DOHH2 (cell line): ENCODE data around the gene PDF.

Source experiments
- H3F3A ChIP-seq: fragments of 200-600 bp; sonication (generic), shearing (Covaris generic); 2 replicates; pipeline ENCODE4 v1.6.0; 2016; ENCODE audit warnings: antibody characterized with exemption, mild to moderate bottlenecking; ENCODE audit not compliant: control insufficient read depth, insufficient read depth
- H3K27ac ChIP-seq: fragments of 200-600 bp; sonication (generic); 2 replicates; pipeline ENCODE4 v1.5.1; 2014; ENCODE audit warnings: low read depth, mild to moderate bottlenecking, low read length, moderate library complexity
- H3K27me3 ChIP-seq: fragments of 200-600 bp; sonication (generic); 2 replicates; pipeline ENCODE4 v1.6.1; 2014; ENCODE audit warnings: mild to moderate bottlenecking, low read length, mixed read lengths; ENCODE audit not compliant: control insufficient read depth
- H3K36me3 ChIP-seq: fragments of 200-600 bp; sonication (generic); 2 replicates; pipeline ENCODE4 v1.6.1; 2014; ENCODE audit warnings: mild to moderate bottlenecking, low read length, moderate library complexity, mixed read lengths; ENCODE audit not compliant: control insufficient read depth
- H3K4me1 ChIP-seq: fragments of 200-600 bp; sonication (generic); 2 replicates; pipeline ENCODE4 v1.6.1; 2014; ENCODE audit warnings: mild to moderate bottlenecking, low read length, mixed read lengths; ENCODE audit not compliant: control insufficient read depth
- H3K4me2 ChIP-seq: fragments of 200-600 bp; sonication (generic); 2 replicates; pipeline ENCODE4 v1.6.0; 2014; ENCODE audit warnings: mild to moderate bottlenecking, low read length, moderate library complexity
- H3K4me3 ChIP-seq: fragments of 200-600 bp; sonication (generic); 2 replicates; pipeline ENCODE4 v1.5.1; 2014; ENCODE audit warnings: mild to moderate bottlenecking, low read length, mixed read lengths
- H3K79me2 ChIP-seq: fragments of 200-600 bp; sonication (generic); 2 replicates; pipeline ENCODE4 v1.6.1; 2014; ENCODE audit warnings: mild to moderate bottlenecking, low read length, mixed read lengths; ENCODE audit not compliant: control insufficient read depth
- H3K9me2 ChIP-seq: fragments of 200-600 bp; sonication (generic); replicated peaks from 2 replicates; pipeline ENCODE4 v1.6.1; 2014; ENCODE audit warnings: mild to moderate bottlenecking, low read length, mixed read lengths; ENCODE audit not compliant: control insufficient read depth
- H3K9me3 ChIP-seq: fragments of 200-600 bp; sonication (generic); 2 replicates; pipeline ENCODE4 v1.6.1; 2014; ENCODE audit warnings: antibody characterized with exemption, low read length, mixed read lengths; ENCODE audit not compliant: control insufficient read depth, insufficient read depth
- H4K20me1 ChIP-seq: fragments of 200-600 bp; sonication (generic); 2 replicates; pipeline ENCODE4 v1.6.0; 2014; ENCODE audit warnings: low read depth, mild to moderate bottlenecking, antibody characterized with exemption, low read length, moderate library complexity; ENCODE audit not compliant: control insufficient read depth, insufficient read depth
- EZH2phosphoT487 ChIP-seq: fragments of 200-600 bp; sonication (generic); IDR thresholded peaks from 2 replicates; pipeline ENCODE4 v1.6.1; 2017; ENCODE audit warnings: borderline replicate concordance, mild to moderate bottlenecking, antibody characterized with exemption, low read length, moderate library complexity, mixed read lengths
- TF ChIP-seq, protein P1 (sequence below): fragments of 200-600 bp; sonication (generic); IDR thresholded peaks from one replicate; pipeline ENCODE4 v1.5.1; 2014; ENCODE audit warnings: antibody characterized with exemption, mild to moderate bottlenecking, low read depth, low read length; ENCODE audit not compliant: poor library complexity, severe bottlenecking

PDF gene, protein sequence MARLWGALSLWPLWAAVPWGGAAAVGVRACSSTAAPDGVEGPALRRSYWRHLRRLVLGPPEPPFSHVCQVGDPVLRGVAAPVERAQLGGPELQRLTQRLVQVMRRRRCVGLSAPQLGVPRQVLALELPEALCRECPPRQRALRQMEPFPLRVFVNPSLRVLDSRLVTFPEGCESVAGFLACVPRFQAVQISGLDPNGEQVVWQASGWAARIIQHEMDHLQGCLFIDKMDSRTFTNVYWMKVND

DNA sequence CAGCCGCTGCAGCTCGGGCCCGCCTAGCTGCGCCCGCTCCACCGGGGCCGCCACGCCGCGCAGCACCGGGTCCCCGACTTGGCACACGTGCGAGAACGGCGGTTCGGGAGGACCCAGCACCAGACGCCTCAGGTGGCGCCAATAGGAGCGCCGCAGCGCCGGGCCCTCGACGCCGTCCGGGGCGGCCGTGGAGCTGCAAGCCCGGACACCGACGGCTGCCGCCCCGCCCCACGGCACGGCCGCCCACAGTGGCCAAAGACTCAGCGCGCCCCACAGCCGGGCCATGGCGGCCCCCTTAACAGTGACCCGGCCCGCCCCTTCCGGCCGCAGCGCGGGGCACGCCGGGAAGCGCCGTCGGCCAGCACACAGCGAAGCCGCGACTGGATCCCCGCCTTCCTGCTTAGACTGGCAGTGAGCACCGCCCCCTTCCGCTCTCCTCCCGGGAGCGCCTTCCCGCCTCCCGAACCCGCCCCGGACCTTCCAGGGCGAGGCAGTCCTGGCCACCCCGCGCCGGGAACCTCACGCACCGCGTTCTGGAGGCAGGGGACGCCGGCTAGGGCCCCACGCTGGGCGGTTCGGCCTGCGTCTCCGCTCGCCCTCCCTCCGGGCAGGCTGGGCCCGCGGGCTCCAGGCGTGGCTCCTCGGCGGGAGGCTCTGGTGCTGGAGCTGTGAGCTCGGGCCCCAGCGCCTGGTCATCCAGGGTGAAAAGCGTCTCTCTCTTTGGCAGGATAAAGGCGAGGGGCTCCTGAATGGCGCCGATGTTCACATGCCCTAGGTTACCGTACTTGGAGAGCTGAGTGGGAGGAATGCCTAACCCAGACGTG, at the start of gene PDF:
Gene PDF, minus strand, starts transcription at position 303 of the 824 bp plus-strand sequence. Its CDS starts 18 bp downstream, at position 285.
- H4K20me1 ChIP-seq: peaks cover 23% of the 10 kb centered on the region; the same call in 1 of the 2 replicates
- H3K79me2 ChIP-seq: peaks cover 69% of the 10 kb centered on the region
- TF ChIP-seq EZH2phosphoT487: no peak
- TF ChIP-seq, protein P1, sequence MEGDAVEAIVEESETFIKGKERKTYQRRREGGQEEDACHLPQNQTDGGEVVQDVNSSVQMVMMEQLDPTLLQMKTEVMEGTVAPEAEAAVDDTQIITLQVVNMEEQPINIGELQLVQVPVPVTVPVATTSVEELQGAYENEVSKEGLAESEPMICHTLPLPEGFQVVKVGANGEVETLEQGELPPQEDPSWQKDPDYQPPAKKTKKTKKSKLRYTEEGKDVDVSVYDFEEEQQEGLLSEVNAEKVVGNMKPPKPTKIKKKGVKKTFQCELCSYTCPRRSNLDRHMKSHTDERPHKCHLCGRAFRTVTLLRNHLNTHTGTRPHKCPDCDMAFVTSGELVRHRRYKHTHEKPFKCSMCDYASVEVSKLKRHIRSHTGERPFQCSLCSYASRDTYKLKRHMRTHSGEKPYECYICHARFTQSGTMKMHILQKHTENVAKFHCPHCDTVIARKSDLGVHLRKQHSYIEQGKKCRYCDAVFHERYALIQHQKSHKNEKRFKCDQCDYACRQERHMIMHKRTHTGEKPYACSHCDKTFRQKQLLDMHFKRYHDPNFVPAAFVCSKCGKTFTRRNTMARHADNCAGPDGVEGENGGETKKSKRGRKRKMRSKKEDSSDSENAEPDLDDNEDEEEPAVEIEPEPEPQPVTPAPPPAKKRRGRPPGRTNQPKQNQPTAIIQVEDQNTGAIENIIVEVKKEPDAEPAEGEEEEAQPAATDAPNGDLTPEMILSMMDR: no peak
- H3K36me3 ChIP-seq: peaks cover 84% of the 10 kb centered on the region
- H3K9me3 ChIP-seq: no peaks in the 10 kb centered on the region
- H3K4me3 ChIP-seq: peak within 1 kb of the TSS; percentile 96
- H3K4me2 ChIP-seq: peak within 1 kb of the TSS; percentile 99
- peak within 1 kb of the TSS; percentile 66 for H3K27ac ChIP-seq
- peaks cover 51% of the 10 kb centered on the region for H3K4me1 ChIP-seq
- no peaks in the 10 kb centered on the region for H3K9me2 ChIP-seq
- peaks cover 20% of the 10 kb centered on the region for H3F3A ChIP-seq
- no peaks in the 10 kb centered on the region for H3K27me3 ChIP-seq

DNA sequence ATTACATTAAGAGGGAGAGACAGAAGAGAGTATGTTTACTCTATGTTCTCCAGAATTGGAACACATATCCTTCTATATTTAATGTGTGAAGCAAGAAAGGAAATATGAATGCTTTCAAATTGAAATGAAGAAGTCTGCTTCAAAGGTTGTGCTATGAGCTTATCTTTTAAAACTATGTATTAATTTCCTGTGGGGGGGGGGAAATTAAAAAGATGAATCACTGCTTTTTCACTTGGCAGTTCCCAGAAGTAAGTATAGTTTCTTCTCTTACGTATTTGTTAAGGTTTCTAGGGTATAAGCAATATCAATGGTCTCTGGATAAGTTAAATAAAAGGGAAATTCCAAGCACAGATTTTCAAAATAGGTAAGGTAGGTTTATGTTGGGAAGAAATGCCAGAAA, 48.4 kb upstream of the PDF start:
- H3F3A ChIP-seq: peaks cover 23% of the 10 kb centered on the region
- no peaks in the 10 kb centered on the region for H3K9me2 ChIP-seq
- H4K20me1 ChIP-seq: no peaks in the 10 kb centered on the region
- no peak overlapping the region for H3K27ac ChIP-seq
- H3K4me3 ChIP-seq: no peak overlapping the region
- no peak overlapping the region for H3K4me2 ChIP-seq
- peaks cover 94% of the 10 kb centered on the region for H3K79me2 ChIP-seq
- H3K9me3 ChIP-seq: no peaks in the 10 kb centered on the region
- TF ChIP-seq, protein P1: no peak
- no peak for TF ChIP-seq EZH2phosphoT487
- no peaks in the 10 kb centered on the region for H3K27me3 ChIP-seq
- peaks cover 89% of the 10 kb centered on the region for H3K36me3 ChIP-seq
- peaks cover 75% of the 10 kb centered on the region for H3K4me1 ChIP-seq

DNA sequence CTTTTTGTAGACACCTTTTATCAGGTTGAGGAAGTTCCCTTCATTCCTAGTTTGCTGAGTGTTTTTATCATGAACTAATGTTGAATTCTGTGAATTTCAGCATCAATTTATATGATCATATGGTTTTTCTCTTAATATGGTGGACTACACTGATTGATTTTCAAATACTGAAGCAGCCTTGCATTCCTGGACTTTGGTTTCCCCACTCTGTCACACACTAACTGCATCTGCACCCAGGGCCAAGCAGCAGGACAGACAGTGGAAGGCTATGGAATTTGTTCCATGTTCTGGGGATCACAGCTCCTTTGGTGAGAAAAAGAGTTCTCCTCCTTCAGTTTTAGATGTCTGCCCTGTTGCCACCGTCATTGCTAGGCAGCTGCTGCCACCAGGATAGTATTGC, 47.6 kb upstream of the PDF start:
- Histone ChIP-seq H3K9me2 (no peaks in the 10 kb centered on the region), H3K4me2 (no peak overlapping the region), H3K4me3 (no peak overlapping the region), H3K9me3 (no peaks in the 10 kb centered on the region), H3F3A (peaks cover 21% of the 10 kb centered on the region), H3K36me3 (peaks cover 87% of the 10 kb centered on the region), H3K79me2 (peaks cover 94% of the 10 kb centered on the region), H3K27me3 (no peaks in the 10 kb centered on the region), H3K27ac (no peak overlapping the region), H4K20me1 (no peaks in the 10 kb centered on the region), H3K4me1 (peaks cover 75% of the 10 kb centered on the region)
- TF ChIP-seq, protein P1: no peak
- no peak for TF ChIP-seq EZH2phosphoT487
